ES-I3 (cell line): ENCODE data around the gene MAN2A2.

Experiments used
- H3K36me3 ChIP-seq: 2 replicates; pipeline ENCODE4 v1.6.1; 2013; ENCODE audit warnings: mild to moderate bottlenecking, low read length, control low read depth, moderate library complexity; ENCODE audit not compliant: insufficient read depth
- H3K4me1 ChIP-seq: 2 replicates; pipeline ENCODE4 v1.6.1; 2013; ENCODE audit warnings: mild to moderate bottlenecking, control low read depth, low read length; ENCODE audit not compliant: insufficient read depth
- H3K9ac ChIP-seq: 2 replicates; pipeline ENCODE4 v1.6.1; 2013; ENCODE audit warnings: low read depth, mild to moderate bottlenecking, low read length, moderate library complexity
- H3K9me3 ChIP-seq: 2 replicates; pipeline ENCODE4 v1.6.1; 2013; ENCODE audit warnings: mild to moderate bottlenecking, low read length, moderate library complexity; ENCODE audit not compliant: control insufficient read depth, insufficient read depth

The MAN2A2 gene

DNA sequence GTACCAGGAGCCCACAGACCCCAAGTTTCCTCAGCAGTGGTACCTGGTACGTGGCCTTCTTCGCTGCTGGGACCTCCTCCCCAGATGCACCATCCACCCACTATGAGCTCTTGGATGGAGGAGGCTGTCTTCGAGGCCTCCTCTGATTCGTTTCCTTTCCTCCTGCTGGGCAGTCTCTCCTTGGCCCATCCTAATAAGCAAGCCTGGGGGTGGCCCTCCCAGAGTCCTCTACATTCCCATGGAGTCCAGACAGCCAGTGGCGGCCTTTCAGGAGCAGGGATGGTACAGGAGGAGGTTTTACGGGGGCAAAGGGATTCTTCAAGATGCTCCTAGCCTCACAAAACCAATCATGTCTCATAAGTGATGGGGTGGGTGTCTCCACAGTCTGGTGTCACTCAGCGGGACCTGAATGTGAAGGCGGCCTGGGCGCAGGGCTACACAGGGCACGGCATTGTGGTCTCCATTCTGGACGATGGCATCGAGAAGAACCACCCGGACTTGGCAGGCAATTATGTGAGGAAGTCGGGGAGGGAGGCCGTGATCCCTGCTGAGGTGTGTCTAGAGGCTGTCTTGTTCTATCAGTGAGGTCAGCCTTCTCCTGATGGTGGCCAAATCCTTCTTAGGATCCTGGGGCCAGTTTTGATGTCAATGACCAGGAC is 26.5 kb upstream of the MAN2A2 start:
- peaks cover 18% of the 10 kb centered on the region for H3K4me1 ChIP-seq
- peaks cover 3% of the 10 kb centered on the region; the same call in 1 of the 2 replicates for H3K36me3 ChIP-seq

DNA sequence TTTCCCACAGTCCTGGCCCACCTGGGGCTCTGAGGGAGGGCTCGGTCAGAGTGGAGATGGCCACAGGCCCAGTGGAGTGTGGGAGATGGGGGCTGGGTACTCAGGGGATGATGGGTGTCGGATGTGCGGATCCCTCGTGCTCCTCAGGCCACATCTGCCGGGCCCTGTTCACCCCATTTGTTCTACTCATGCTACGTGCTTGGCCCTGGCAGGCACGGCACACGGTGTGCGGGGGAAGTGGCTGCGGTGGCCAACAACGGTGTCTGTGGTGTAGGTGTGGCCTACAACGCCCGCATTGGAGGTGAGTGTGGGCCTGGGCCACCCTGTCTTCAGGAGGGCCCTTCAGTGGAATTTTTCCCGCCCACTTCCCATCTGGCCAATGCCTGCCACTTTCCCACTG is 25.8 kb upstream of the MAN2A2 start:
- H3K4me1 ChIP-seq = peaks cover 18% of the 10 kb centered on the region
- H3K9me3 ChIP-seq = no peaks in the 10 kb centered on the region
- peaks cover 3% of the 10 kb centered on the region; the same call in 1 of the 2 replicates for H3K36me3 ChIP-seq
- H3K9ac ChIP-seq = no peak overlapping the region

More for the DNA sequence above, 26.5 kb upstream of the MAN2A2 start:
- Histone ChIP-seq H3K9me3 (no peaks in the 10 kb centered on the region), H3K9ac (no peak overlapping the region)

DNA sequence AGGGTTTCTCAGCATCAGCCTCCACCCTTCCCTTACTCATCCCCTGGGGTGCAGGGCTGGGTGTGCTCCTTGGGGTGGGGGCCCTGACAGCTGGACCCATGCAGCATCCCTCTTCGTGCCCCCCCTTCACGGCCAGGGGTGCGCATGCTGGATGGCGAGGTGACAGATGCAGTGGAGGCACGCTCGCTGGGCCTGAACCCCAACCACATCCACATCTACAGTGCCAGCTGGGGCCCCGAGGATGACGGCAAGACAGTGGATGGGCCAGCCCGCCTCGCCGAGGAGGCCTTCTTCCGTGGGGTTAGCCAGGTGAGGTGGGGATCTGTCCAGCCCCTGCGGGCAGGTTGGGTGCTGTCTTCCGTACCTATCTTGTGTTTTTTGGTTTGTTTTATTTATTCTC is 25.1 kb upstream of the MAN2A2 start:
- Histone ChIP-seq H3K4me1 (peaks cover 13% of the 10 kb centered on the region), H3K36me3 (peaks cover 3% of the 10 kb centered on the region; the same call in 1 of the 2 replicates), H3K9ac (no peak overlapping the region), H3K9me3 (no peaks in the 10 kb centered on the region)

DNA sequence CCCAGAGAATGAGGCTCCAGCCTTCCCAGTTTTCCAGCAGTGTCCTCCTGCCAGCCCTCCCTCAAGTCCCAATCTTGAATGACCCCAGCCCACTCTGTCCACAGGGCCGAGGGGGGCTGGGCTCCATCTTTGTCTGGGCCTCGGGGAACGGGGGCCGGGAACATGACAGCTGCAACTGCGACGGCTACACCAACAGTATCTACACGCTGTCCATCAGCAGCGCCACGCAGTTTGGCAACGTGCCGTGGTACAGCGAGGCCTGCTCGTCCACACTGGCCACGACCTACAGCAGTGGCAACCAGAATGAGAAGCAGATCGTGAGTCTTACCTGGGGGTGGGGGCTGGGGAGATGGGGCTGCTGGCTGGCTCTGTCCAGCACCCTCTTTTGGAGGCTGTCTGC is 24.4 kb upstream of the MAN2A2 start:
- H3K4me1 ChIP-seq = peaks cover 12% of the 10 kb centered on the region
- no peak overlapping the region for H3K9ac ChIP-seq
- H3K9me3 ChIP-seq = no peaks in the 10 kb centered on the region
- H3K36me3 ChIP-seq = peaks cover 3% of the 10 kb centered on the region; the same call in 1 of the 2 replicates

DNA sequence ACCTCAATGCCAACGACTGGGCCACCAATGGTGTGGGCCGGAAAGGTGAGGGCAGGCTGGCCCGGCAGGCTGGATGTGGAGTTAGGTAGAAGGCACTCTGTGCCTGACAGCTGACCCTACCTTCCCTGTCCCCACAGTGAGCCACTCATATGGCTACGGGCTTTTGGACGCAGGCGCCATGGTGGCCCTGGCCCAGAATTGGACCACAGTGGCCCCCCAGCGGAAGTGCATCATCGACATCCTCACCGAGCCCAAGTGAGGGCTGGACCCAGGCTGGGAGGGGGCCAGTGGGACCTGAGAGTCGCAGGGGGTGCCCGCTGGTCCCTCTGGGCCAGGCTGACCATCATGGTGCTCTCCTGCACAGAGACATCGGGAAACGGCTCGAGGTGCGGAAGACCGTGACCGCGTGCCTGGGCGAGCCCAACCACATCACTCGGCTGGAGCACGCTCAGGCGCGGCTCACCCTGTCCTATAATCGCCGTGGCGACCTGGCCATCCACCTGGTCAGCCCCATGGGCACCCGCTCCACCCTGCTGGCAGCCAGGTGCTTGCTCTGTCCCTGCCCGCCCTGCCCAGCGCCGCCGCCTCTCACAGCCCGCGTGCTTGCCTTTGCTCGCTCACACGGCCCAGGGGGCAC is 23.3 kb upstream of the MAN2A2 start:
- Histone ChIP-seq H3K36me3 (peaks cover 3% of the 10 kb centered on the region; the same call in 1 of the 2 replicates), H3K9ac (no peak overlapping the region), H3K9me3 (no peaks in the 10 kb centered on the region), H3K4me1 (peaks cover 11% of the 10 kb centered on the region)

DNA sequence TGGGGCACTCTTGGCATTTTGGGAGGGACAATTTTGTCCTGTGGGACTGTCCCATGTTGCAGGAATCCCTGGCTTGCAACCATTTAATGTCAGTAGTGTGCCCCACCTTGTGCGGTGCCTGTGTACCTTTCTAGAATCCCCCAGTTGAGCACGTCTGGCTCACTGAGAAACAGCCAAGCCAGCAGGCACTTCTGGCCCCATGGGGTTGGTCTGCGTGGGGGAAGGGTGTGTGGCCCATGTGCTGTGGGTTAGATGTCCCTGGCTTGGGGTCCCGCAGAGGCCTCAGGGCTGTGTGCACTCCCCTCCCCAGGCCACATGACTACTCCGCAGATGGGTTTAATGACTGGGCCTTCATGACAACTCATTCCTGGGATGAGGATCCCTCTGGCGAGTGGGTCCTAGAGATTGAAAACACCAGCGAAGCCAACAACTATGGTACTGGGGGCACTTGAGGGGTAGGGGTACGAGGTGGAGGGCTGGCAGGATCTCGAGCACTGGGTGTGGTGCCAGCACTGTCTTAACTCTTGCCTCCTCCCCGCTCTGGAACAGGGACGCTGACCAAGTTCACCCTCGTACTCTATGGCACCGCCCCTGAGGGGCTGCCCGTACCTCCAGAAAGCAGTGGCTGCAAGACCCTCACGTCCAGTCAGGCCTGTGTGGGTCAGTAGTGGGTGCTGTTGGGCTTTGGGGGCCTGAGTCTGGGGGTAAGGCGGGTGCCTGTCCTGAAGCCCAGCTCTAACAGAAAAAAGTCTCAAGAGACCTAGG is 22.5 kb upstream of the MAN2A2 start:
- H3K4me1 ChIP-seq = peaks cover 14% of the 10 kb centered on the region
- H3K9me3 ChIP-seq = no peaks in the 10 kb centered on the region
- H3K9ac ChIP-seq = no peak overlapping the region
- peaks cover 3% of the 10 kb centered on the region; the same call in 1 of the 2 replicates for H3K36me3 ChIP-seq

DNA sequence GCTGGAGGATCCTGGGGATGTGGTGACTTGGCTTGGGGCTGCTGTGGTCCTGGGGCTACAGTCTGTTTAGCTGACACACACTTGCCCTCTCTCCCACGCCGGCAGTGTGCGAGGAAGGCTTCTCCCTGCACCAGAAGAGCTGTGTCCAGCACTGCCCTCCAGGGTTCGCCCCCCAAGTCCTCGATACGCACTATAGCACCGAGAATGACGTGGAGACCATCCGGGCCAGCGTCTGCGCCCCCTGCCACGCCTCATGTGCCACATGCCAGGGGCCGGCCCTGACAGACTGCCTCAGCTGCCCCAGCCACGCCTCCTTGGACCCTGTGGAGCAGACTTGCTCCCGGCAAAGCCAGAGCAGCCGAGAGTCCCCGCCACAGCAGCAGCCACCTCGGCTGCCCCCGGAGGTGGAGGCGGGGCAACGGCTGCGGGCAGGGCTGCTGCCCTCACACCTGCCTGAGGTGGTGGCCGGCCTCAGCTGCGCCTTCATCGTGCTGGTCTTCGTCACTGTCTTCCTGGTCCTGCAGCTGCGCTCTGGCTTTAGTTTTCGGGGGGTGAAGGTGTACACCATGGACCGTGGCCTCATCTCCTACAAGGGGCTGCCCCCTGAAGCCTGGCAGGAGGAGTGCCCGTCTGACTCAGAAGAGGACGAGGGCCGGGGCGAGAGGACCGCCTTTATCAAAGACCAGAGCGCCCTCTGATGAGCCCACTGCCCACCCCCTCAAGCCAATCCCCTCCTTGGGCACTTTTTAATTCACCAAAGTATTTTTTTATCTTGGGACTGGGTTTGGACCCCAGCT is 21.7 kb upstream of the MAN2A2 start:
- no peaks in the 10 kb centered on the region for H3K9me3 ChIP-seq
- H3K4me1 ChIP-seq = peaks cover 14% of the 10 kb centered on the region
- peaks cover 3% of the 10 kb centered on the region; the same call in 1 of the 2 replicates for H3K36me3 ChIP-seq
- no peak overlapping the region for H3K9ac ChIP-seq

DNA sequence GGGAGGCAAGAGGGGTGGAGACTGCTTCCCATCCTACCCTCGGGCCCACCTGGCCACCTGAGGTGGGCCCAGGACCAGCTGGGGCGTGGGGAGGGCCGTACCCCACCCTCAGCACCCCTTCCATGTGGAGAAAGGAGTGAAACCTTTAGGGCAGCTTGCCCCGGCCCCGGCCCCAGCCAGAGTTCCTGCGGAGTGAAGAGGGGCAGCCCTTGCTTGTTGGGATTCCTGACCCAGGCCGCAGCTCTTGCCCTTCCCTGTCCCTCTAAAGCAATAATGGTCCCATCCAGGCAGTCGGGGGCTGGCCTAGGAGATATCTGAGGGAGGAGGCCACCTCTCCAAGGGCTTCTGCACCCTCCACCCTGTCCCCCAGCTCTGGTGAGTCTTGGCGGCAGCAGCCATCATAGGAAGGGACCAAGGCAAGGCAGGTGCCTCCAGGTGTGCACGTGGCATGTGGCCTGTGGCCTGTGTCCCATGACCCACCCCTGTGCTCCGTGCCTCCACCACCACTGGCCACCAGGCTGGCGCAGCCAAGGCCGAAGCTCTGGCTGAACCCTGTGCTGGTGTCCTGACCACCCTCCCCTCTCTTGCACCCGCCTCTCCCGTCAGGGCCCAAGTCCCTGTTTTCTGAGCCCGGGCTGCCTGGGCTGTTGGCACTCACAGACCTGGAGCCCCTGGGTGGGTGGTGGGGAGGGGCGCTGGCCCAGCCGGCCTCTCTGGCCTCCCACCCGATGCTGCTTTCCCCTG is 21.0 kb upstream of the MAN2A2 start:
- no peak overlapping the region for H3K9ac ChIP-seq
- H3K9me3 ChIP-seq = no peaks in the 10 kb centered on the region
- peaks cover 3% of the 10 kb centered on the region; the same call in 1 of the 2 replicates for H3K36me3 ChIP-seq
- H3K4me1 ChIP-seq = peaks cover 14% of the 10 kb centered on the region

DNA sequence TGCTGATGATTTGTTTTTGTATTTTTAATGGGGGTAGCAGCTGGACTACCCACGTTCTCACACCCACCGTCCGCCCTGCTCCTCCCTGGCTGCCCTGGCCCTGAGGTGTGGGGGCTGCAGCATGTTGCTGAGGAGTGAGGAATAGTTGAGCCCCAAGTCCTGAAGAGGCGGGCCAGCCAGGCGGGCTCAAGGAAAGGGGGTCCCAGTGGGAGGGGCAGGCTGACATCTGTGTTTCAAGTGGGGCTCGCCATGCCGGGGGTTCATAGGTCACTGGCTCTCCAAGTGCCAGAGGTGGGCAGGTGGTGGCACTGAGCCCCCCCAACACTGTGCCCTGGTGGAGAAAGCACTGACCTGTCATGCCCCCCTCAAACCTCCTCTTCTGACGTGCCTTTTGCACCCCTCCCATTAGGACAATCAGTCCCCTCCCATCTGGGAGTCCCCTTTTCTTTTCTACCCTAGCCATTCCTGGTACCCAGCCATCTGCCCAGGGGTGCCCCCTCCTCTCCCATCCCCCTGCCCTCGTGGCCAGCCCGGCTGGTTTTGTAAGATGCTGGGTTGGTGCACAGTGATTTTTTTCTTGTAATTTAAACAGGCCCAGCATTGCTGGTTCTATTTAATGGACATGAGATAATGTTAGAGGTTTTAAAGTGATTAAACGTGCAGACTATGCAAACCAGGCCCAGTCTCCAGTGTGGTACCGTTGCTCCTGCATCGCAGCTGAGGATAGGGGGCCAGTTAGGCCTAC is 20.1 kb upstream of the MAN2A2 start:
- Histone ChIP-seq H3K4me1 (peaks cover 14% of the 10 kb centered on the region), H3K9ac (no peak overlapping the region; the same call in 1 of the 2 replicates), H3K9me3 (no peaks in the 10 kb centered on the region), H3K36me3 (peaks cover 8% of the 10 kb centered on the region)

DNA sequence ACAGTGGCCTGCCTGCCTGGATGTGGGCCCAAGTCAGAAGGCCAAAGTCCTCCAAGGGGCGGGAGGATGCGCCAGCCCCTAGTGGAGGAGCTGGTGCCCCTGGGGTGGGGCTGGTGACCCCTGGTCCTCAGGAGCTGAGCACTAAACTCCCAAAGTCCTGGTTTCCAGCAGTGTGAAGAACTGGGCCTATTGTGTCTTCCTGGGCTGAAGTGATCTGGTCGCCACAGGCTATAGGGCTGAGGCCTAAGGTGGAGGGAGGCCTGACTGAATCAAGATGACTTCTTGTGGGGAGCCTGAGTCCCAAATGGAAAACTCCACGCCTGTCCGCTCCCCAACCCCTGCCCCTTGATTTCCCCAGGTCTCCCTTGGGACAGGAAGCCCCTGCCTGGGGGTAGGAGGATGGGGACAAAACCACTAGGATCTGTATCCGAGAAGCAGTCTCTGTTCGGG is 19.6 kb upstream of the MAN2A2 start:
- H3K9ac ChIP-seq = peak overlapping the region; percentile 47
- no peaks in the 10 kb centered on the region for H3K9me3 ChIP-seq
- H3K36me3 ChIP-seq = peaks cover 4% of the 10 kb centered on the region
- H3K4me1 ChIP-seq = peaks cover 14% of the 10 kb centered on the region

DNA sequence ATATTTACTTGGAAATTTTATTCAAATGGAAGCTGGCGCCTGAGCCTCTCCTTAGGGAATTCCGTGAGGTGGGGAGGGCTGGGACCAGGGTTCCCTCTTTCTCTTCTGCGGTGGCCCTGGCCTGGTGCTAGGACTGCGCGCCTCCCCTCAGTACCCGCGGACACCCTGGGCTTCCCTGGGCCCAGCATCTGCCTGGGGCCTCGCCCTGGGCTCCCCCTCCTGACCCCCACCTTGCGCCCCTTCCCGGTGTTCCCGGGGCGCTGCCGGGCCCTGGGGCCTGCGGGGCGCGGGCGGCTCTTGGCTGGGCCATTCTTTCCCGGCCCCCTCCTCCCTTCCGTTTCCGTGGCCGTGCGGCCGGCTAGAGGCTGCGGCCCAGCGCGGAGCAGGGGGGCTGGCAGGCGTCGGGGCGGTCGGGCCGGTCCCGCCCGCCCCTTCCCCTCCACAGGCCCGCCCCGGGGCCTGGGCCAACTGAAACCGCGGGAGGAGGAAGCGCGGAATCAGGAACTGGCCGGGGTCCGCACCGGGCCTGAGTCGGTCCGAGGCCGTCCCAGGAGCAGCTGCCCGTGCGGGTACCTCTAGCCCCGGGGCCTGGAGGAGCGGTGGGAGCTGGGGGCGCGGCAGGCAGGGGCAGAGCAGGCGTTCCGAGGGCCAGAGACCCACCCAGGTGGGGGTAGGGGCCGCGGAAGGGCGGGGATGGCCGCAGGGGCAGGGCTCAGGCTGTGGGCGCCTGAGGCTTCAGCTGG is 19.0 kb upstream of the MAN2A2 start, which contains the start of gene FES:
FES (plus strand) TSS at position 529 of the 743 bp plus-strand sequence. CDS start 542 bp downstream, outside the sequence.
- Histone ChIP-seq H3K9ac (peak within 1 kb of the TSS; percentile 47), H3K4me1 (peaks cover 14% of the 10 kb centered on the region), H3K9me3 (no peaks in the 10 kb centered on the region), H3K36me3 (peaks cover 4% of the 10 kb centered on the region)

DNA sequence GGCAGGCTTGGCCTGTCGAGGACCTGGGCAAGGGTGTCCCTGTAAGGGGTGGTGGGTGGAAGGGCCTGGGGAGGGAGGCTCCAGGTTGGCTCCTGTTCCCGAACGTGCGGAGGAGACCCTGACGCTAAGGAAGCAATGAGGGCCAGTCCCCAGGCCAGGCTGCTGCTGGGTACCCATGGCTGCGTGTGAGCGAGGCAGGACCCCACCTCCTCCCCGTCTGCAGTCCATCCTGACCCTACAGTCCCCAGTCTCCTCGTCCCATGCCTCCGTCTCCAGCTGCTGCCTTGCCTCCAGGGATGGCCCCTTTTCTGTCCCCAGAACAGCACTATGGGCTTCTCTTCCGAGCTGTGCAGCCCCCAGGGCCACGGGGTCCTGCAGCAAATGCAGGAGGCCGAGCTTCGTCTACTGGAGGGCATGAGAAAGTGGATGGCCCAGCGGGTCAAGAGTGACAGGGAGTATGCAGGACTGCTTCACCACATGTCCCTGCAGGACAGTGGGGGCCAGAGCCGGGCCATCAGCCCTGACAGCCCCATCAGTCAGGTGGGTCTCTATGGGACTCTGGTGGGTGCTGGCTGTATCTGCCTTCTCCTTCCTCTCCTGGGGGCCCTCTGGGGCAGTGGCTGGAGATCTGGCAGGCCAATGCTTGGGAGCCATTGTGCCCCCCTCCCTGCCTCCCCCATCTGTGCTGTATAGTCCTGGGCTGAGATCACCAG is 18.2 kb upstream of the MAN2A2 start:
- peak overlapping the region; percentile 47; the same call in 1 of the 2 replicates for H3K9ac ChIP-seq

More for the DNA sequence above, 18.2 kb upstream of the MAN2A2 start:
- Histone ChIP-seq H3K9me3 (no peaks in the 10 kb centered on the region), H3K4me1 (peaks cover 14% of the 10 kb centered on the region), H3K36me3 (peaks cover 4% of the 10 kb centered on the region)
